Right atrium auricular region (tissue), 2 donors: ENCODE data around the gene ZG16B. TPM values are rescaled to one million over a fixed set of nuclear protein-coding genes. Genes with fewer than 3 reads are reported as not detected.

Experiments
- DNase-seq: peaks from one replicate; pipeline ENCODE4 v3.0.0-alpha.2; 2019; ENCODE audit warnings: low spot score
- H3K27ac ChIP-seq, 2 donors: fragments of 200-600 bp; sonication (generic); 1 replicate in 1 of 2; 2 replicates in 1 of 2; pipeline ENCODE4 v1.5.1; 2016 to 2019
- H3K27me3 ChIP-seq, 2 donors: fragments of 200-600 bp; sonication (generic); one replicate each; pipeline versions ENCODE4 v1.5.1 to v1.6.0; 2017 to 2019
- H3K36me3 ChIP-seq: fragments of 200-600 bp; sonication (generic); one replicate; pipeline ENCODE4 v1.5.1; 2016
- H3K4me1 ChIP-seq, 2 donors: fragments of 200-600 bp; sonication (generic); one replicate each; pipeline versions ENCODE4 v1.5.1 to v1.6.0; 2017 to 2019
- H3K4me3 ChIP-seq, 2 donors: fragments of 200-600 bp; sonication (generic); 1 replicate in 1 of 2; 2 replicates in 1 of 2; pipeline ENCODE4 v1.5.1; 2017 to 2019; ENCODE audit warnings: mild to moderate bottlenecking in 1 of 2, moderate library complexity in 1 of 2
- H3K9me3 ChIP-seq, 2 donors: fragments of 200-600 bp; sonication (generic); one replicate each; pipeline ENCODE4 v1.5.1; 2019
- CTCF ChIP-seq, 2 donors: fragments of 200-600 bp; sonication (generic); IDR thresholded peaks; one replicate each; pipeline ENCODE4 v1.5.1; 2019; ENCODE audit warnings: antibody characterized with exemption in 2 of 2
- total RNA-seq, 2 donors: library from RNA; depleted of rRNA; stranded (reverse); fragments of >200 nt; gene quantifications; one replicate each; pipeline ENCODE4 v1.1.0, GENCODE V29; 2016

The ZG16B gene
- total RNA-seq, 2 donors from 2014 or later: 0.79 TPM; not detected in 1

- no peak for TF ChIP-seq CTCF (IDR thresholded peaks at IDR 0.05)
- DNase-seq: no peak
- Histone ChIP-seq H3K4me1 (peaks cover 0 to 3% of the 10 kb centered on the region in 2 donors), H3K36me3 (no peaks in the 10 kb centered on the region), H3K9me3 (no peaks in the 10 kb centered on the region), H3K27me3 (peaks cover 3 to 9% of the 10 kb centered on the region in 2 donors), H3K4me3 (no peak overlapping the region), H3K27ac (no peak overlapping the region)
These were observed 39.5 kb upstream of the ZG16B start for GRCh38 chr16:2790631-2791030.

GRCh38 chr16:2791174-2791573, 38.9 kb upstream of the ZG16B start:
- no peak overlapping the region for H3K27ac ChIP-seq
- no peaks in the 10 kb centered on the region for H3K9me3 ChIP-seq
- H3K4me1 ChIP-seq: no peaks in the 10 kb centered on the region
- no peaks in the 10 kb centered on the region for H3K36me3 ChIP-seq
- TF ChIP-seq CTCF (IDR thresholded peaks at IDR 0.05): no peak
- no peak overlapping the region for H3K4me3 ChIP-seq
- no peak for DNase-seq
- H3K27me3 ChIP-seq: peaks cover 0 to 4% of the 10 kb centered on the region in 2 donors

- Histone ChIP-seq H3K9me3 (no peaks in the 10 kb centered on the region), H3K4me1 (no peaks in the 10 kb centered on the region), H3K27ac (no peak overlapping the region), H3K27me3 (no peaks in the 10 kb centered on the region), H3K4me3 (no peak overlapping the region), H3K36me3 (no peaks in the 10 kb centered on the region)
- DNase-seq: no peak
- no peak for TF ChIP-seq CTCF (IDR thresholded peaks at IDR 0.05)
These were observed 37.2 kb upstream of the ZG16B start for GRCh38 chr16:2792940-2793339.

GRCh38 chr16:2795395-2796143, 34.5 kb upstream of the ZG16B start:
- DNase-seq: no peak
- H3K27ac ChIP-seq: no peak overlapping the region
- no peak for TF ChIP-seq CTCF (IDR thresholded peaks at IDR 0.05)
- no peaks in the 10 kb centered on the region for H3K27me3 ChIP-seq
- no peaks in the 10 kb centered on the region for H3K9me3 ChIP-seq
- H3K36me3 ChIP-seq: no peaks in the 10 kb centered on the region
- no peaks in the 10 kb centered on the region for H3K4me1 ChIP-seq
- no peak overlapping the region for H3K4me3 ChIP-seq

GRCh38 chr16:2798723-2799204, 31.3 kb upstream of the ZG16B start:
- H3K27ac ChIP-seq: no peak overlapping the region
- DNase-seq: no peak

More at GRCh38 chr16:2798723-2799204, 31.3 kb upstream of the ZG16B start:
- TF ChIP-seq CTCF (IDR thresholded peaks at IDR 0.05): no peak
- no peaks in the 10 kb centered on the region for H3K36me3 ChIP-seq
- H3K27me3 ChIP-seq: no peaks in the 10 kb centered on the region
- peaks cover 0 to 11% of the 10 kb centered on the region in 2 donors for H3K9me3 ChIP-seq
- H3K4me3 ChIP-seq: no peak overlapping the region
- no peaks in the 10 kb centered on the region for H3K4me1 ChIP-seq
